ENCODE data around the gene GALNT18. TPM values are rescaled to one million over a fixed set of nuclear protein-coding genes. Genes with fewer than 3 reads are reported as not detected.

GALNT18 gene
- total and polyA plus RNA-seq, 2 of the 4 experiments (the other 2 are of a cell fraction), result 9.5 to 11.3 TPM

GRCh38 chr11:11245453-11245852 is 376.4 kb downstream of the GALNT18 start:
- CTCF ChIA-PET, result no interaction called here
- no peak overlapping the region for H2BK20ac ChIP-seq (ENCODE audit: low read depth, low read length)
- POLR2A ChIA-PET (ENCODE audit: unreplicated experiment), result no interaction called here
- ATAC-seq (ENCODE audit: low read depth), result no peak
- no peak overlapping the region for H3K9ac ChIP-seq (ENCODE audit: low read depth, low read length)
- H3K56ac ChIP-seq (ENCODE audit: extremely low read depth, insufficient read depth, low read length), result no peak overlapping the region
- no peak overlapping the region for H2BK15ac ChIP-seq (ENCODE audit: low read depth, low read length)
- no peak overlapping the region for H2AFZ ChIP-seq (replicated peaks; ENCODE audit: low read length, poor library complexity)
- no peak overlapping the region for H2AK5ac ChIP-seq (ENCODE audit: low read depth, low read length)
- no peak overlapping the region for H2BK120ac ChIP-seq (ENCODE audit: low read depth, low read length)
- H3K27me3 ChIP-seq (ENCODE audit: control insufficient read depth, insufficient read depth, low read length), result peaks cover 13% of the 10 kb centered on the region
- H3K18ac ChIP-seq (ENCODE audit: low read depth, low read length), result no peak overlapping the region
- TF ChIP-seq SMC3 (IDR thresholded peaks at IDR 0.05; ENCODE audit: low read depth, low read length) (no peak), MAFK (IDR thresholded peaks at IDR 0.05; ENCODE audit: low read depth, low read length) (no peak), MAZ (IDR thresholded peaks at IDR 0.05; ENCODE audit: borderline replicate concordance, low read depth, low read length) (no peak), NFE2L2 (IDR thresholded peaks at IDR 0.05; ENCODE audit: low read depth, low read length) (no peak), RCOR1 (IDR thresholded peaks at IDR 0.05; ENCODE audit: insufficient replicate concordance, low read length) (no peak), MXI1 (IDR thresholded peaks at IDR 0.05; ENCODE audit: borderline replicate concordance, low read depth, low read length) (no peak)
- intact Hi-C loops (cut with micrococcal nuclease), result no loop called here
- H4K5ac ChIP-seq (ENCODE audit: low read depth, low read length), result no peak overlapping the region
- no peaks in the 10 kb centered on the region for H3K9me1 ChIP-seq (ENCODE audit: insufficient read depth, low read length)
- no peak overlapping the region for H3K14ac ChIP-seq (replicated peaks; ENCODE audit: low read depth, low read length)
- no peaks in the 10 kb centered on the region for H3K9me3 ChIP-seq (ENCODE audit: control insufficient read depth, insufficient read depth, low read length)
- no peak for DNase-seq
- no peaks in the 10 kb centered on the region for H3K79me1 ChIP-seq (ENCODE audit: low read depth in 1 of 2, low read length in 2 of 2)
- no peak overlapping the region for H3K23ac ChIP-seq (ENCODE audit: low read depth, low read length)
- no peak overlapping the region for H4K91ac ChIP-seq (ENCODE audit: insufficient read depth, low read depth, low read length)
- no peak overlapping the region for H2BK5ac ChIP-seq (ENCODE audit: low read depth, low read length, poor library complexity, severe bottlenecking)
- no peak overlapping the region for H4K8ac ChIP-seq (ENCODE audit: low read depth in 2 of 2, low read length in 2 of 2)
- H2AK9ac ChIP-seq (replicated peaks; ENCODE audit: low read depth, low read length, poor library complexity), result no peak overlapping the region
- in situ Hi-C loops (cut with MboI; ENCODE audit: low sequenced_read_pairs), result no loop called here
- H3K4me2 ChIP-seq (ENCODE audit: low read depth, low read length), result no peak overlapping the region
- H4K20me1 ChIP-seq (ENCODE audit: insufficient read depth, low read length), result no peaks in the 10 kb centered on the region
- no TSS peak for BruUV-seq (replicated peaks)
- 40% methylated on average over 1 of the region's 3 CpGs; no CpG with 5 or more reads in 1 of the 2 experiments for WGBS, 2 experiments (ENCODE audit: extremely low coverage in 2 of 2, insufficient read length in 1 of 2)
- no peaks in the 10 kb centered on the region for H3K4me1 ChIP-seq (ENCODE audit: control insufficient read depth, insufficient read depth, low read length)
- no peak overlapping the region for H3K4ac ChIP-seq (ENCODE audit: low read depth, low read length)
- H3K36me3 ChIP-seq (ENCODE audit: control insufficient read depth, insufficient read depth, low read length), result no peaks in the 10 kb centered on the region
- dilution Hi-C loops (cut with HindIII; ENCODE audit: low sequenced_read_pairs, unreplicated experiment), result no loop called here
- H3K27ac ChIP-seq (ENCODE audit: insufficient read depth, low read length), result no peak overlapping the region
- no peak overlapping the region for H3K4me3 ChIP-seq (ENCODE audit: insufficient read depth, low read depth, low read length)

All from IMR-90 (cell line).